Measurements from ENCODE around the gene PPP1R36.
"Not testable (repeated sequence)": the region's sequence is repeated elsewhere in the genome, so short reads cannot be mapped to it uniquely, and the experiment has no call there.

PPP1R36 gene

GRCh38 chr14:64614166-64614565 lies 64.4 kb downstream of the PPP1R36 start:
- no peaks in the 10 kb centered on the region for H3K36me3 ChIP-seq
- H3K27ac ChIP-seq: no peak overlapping the region
- H3K9me3 ChIP-seq: no peaks in the 10 kb centered on the region
- no peak overlapping the region for H3K4me3 ChIP-seq
- intact Hi-C loops (cut with DNase I; ENCODE audit: low total_unique reads): no loop called here
- H3K4me1 ChIP-seq: peaks cover 0 to 24% (median 7%) of the 10 kb centered on the region in 4 donors
- TF ChIP-seq CTCF (IDR thresholded peaks at IDR 0.05): no peak
- DNase-seq: no peak
- no peaks in the 10 kb centered on the region for H3K27me3 ChIP-seq

- no peak for TF ChIP-seq CTCF (IDR thresholded peaks at IDR 0.05)
- intact Hi-C loops (cut with DNase I; ENCODE audit: low total_unique reads): no loop called here
These were observed 65.1 kb downstream of the PPP1R36 start for GRCh38 chr14:64614805-64615391.

GRCh38 chr14:64617872-64618408 lies 68.2 kb downstream of the PPP1R36 start:
- H3K4me1 ChIP-seq; H3K27ac ChIP-seq; H3K36me3 ChIP-seq; H3K9me3 ChIP-seq; H3K4me3 ChIP-seq; H3K27me3 ChIP-seq; DNase-seq; intact Hi-C loops (cut with DNase I; ENCODE audit: low total_unique reads): not testable (repeated sequence)

More at GRCh38 chr14:64614805-64615391, 65.1 kb downstream of the PPP1R36 start:
- Histone ChIP-seq H3K27ac (no peak overlapping the region), H3K9me3 (no peaks in the 10 kb centered on the region), H3K4me1 (peaks cover 0 to 24% (median 7%) of the 10 kb centered on the region in 4 donors), H3K36me3 (no peaks in the 10 kb centered on the region), H3K27me3 (no peaks in the 10 kb centered on the region), H3K4me3 (no peak overlapping the region)
- DNase-seq: no peak

DNA sequence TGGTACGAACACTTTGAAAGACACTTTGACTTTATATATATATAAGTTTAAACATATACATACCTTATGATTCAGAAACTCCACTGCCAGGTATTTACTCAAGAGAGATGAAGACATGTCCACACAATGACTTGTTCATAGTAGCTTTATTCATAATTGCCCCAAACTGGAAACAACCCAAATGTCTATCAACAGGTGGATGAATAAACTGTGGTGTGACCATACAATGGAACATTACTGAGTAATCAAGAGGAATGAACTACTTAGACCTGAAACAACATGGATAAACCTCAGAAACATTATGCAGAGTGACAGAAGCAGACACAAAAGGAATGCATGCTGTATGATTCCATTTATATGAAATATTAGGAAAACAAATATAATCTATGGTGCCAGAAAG lies 71.1 kb downstream of the PPP1R36 start:
- intact Hi-C loops (cut with DNase I; ENCODE audit: low total_unique reads): no loop called here
- no peak for TF ChIP-seq CTCF (IDR thresholded peaks at IDR 0.05)
- H3K36me3 ChIP-seq: no peaks in the 10 kb centered on the region
- DNase-seq: no peak
- no peaks in the 10 kb centered on the region for H3K27me3 ChIP-seq
- H3K4me3 ChIP-seq: no peak overlapping the region
- no peaks in the 10 kb centered on the region for H3K4me1 ChIP-seq
- no peak overlapping the region for H3K27ac ChIP-seq
- H3K9me3 ChIP-seq: no peaks in the 10 kb centered on the region

GRCh38 chr14:64623554-64624165 lies 73.9 kb downstream of the PPP1R36 start:
- DNase-seq: no peak
- H3K9me3 ChIP-seq: no peaks in the 10 kb centered on the region
- H3K27me3 ChIP-seq: no peaks in the 10 kb centered on the region
- no peaks in the 10 kb centered on the region for H3K36me3 ChIP-seq
- H3K4me3 ChIP-seq: no peak overlapping the region
- H3K27ac ChIP-seq: no peak overlapping the region
- intact Hi-C loops (cut with DNase I; ENCODE audit: low total_unique reads): no loop called here
- no peaks in the 10 kb centered on the region for H3K4me1 ChIP-seq
- no peak for TF ChIP-seq CTCF (IDR thresholded peaks at IDR 0.05)

DNA sequence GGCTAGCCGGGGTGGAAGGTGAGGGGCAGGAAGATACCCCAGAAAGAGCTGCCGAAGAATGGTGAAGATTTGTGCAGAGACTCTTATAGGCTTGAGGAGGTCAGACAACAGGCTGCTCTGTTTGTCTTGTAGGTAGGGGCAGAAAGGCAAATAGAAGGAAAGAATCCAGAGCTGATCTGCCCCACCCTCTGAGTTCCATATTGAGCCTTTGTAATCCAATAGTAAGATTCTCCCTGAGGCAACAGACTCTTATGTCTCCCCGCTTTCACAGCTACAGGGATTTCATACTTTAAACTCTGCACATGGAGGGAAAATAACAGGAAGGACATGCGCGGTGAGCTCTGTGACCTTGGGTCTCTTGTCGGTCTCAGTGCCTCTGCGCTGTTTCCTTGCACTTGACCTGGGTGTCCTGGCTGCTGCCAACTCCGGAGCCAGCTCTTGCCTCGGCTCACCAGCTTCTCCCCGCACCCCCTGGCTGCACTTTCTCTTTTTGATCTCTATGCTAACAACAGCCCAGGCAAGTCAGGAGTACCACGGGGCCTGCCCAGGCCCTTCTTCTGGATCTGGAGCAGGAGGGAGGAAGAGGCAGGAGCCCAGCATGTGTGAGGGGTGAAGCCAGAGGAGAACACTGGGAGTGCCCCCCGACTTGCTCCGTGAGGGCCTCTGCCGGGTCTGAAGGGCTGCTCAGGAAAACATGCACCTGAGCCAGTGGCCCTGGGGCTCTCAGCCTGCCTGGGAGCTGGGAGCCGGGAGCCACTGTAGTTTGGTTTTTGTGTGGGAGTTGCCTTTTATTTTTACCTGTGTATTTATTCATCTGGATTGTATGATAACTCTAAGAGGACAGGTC lies 75.8 kb downstream of the PPP1R36 start:
- Histone ChIP-seq H3K9me3 (no peaks in the 10 kb centered on the region), H3K27me3 (no peaks in the 10 kb centered on the region), H3K27ac (no peak overlapping the region), H3K4me1 (no peaks in the 10 kb centered on the region), H3K36me3 (no peaks in the 10 kb centered on the region), H3K4me3 (no peak overlapping the region)
- no peak for DNase-seq
- intact Hi-C loops (cut with DNase I; ENCODE audit: low total_unique reads): no loop called here
- TF ChIP-seq CTCF (IDR thresholded peaks at IDR 0.05): no peak

Data from tibial artery (tissue), 4 donors.